WTC11 (cell line): Measurements from ENCODE around the gene PLD1. TPM values are rescaled to one million over a fixed set of nuclear protein-coding genes. Genes with fewer than 3 reads are reported as not detected.

ENCODE experiments used
- ATAC-seq: fragments of 200-7000 bp; cut with Tn5 transposase; 2 replicates; pipeline ENCODE4 v1.10.0; 2021; ENCODE audit warnings: mild to moderate bottlenecking, moderate library complexity
- CTCF ChIA-PET: fragments of 300-600 bp; sonication (Branson Sonifier 250); formaldehyde crosslinking; loops from one replicate; lab custom pipeline; 2021; ENCODE audit warnings: antibody characterized with exemption; lab: Charles Lee
- POLR2A ChIA-PET: fragments of 350-600 bp; sonication (Branson Sonifier 250); formaldehyde crosslinking; loops from one replicate; lab custom pipeline; 2021; ENCODE audit warnings: antibody characterized with exemption; lab: Charles Lee
- DNase-seq: peaks from one replicate; pipeline ENCODE4 v3.0.0; 2021; ENCODE audit warnings: low spot score
- H3K27ac Mint-ChIP-seq: 2 replicates; pipeline ENCODE4 v1.8.0; 2021; ENCODE audit warnings: mixed read lengths
- H3K27me3 Mint-ChIP-seq: 2 replicates; pipeline ENCODE4 v1.8.0; 2021; ENCODE audit warnings: low read depth, mild to moderate bottlenecking, moderate library complexity, mixed read lengths
- H3K36me3 Mint-ChIP-seq: 2 replicates; pipeline ENCODE4 v1.8.0; 2021; ENCODE audit warnings: mixed read lengths
- H3K4me1 Mint-ChIP-seq: 2 replicates; pipeline ENCODE4 v1.8.0; 2022; ENCODE audit warnings: mixed read lengths
- H3K4me3 Mint-ChIP-seq: 2 replicates; pipeline ENCODE4 v1.8.0; 2021; ENCODE audit warnings: mild to moderate bottlenecking, moderate library complexity, mixed read lengths
- H3K9me3 Mint-ChIP-seq: 2 replicates; pipeline ENCODE4 v1.8.0; 2021; ENCODE audit warnings: mixed read lengths
- ATF1 ChIP-seq: sonication (generic); formaldehyde crosslinking; IDR thresholded peaks from 2 replicates; pipeline ENCODE4 v1.8.1; 2023; ENCODE audit warnings: mild to moderate bottlenecking, moderate library complexity, missing genetic modification reagents
- ATF2 ChIP-seq: sonication (generic); formaldehyde crosslinking; IDR thresholded peaks from 2 replicates; pipeline ENCODE4 v1.8.1; 2022; ENCODE audit warnings: low read depth, missing genetic modification reagents, borderline replicate concordance
- CDX4 ChIP-seq: fragments of 250-450 bp; sonication (Bioruptor Pico); IDR thresholded peaks from 2 replicates; pipeline ENCODE4 v1.9.0; 2021; ENCODE audit warnings: moderate library complexity, mild to moderate bottlenecking, inconsistent platforms, borderline replicate concordance
- E2F4 ChIP-seq: sonication (generic); formaldehyde crosslinking; IDR thresholded peaks from 2 replicates; pipeline ENCODE4 v1.8.1; 2022; ENCODE audit warnings: low read depth, mild to moderate bottlenecking, moderate library complexity, missing genetic modification reagents, borderline replicate concordance
- FOXP1 ChIP-seq: sonication (generic); formaldehyde crosslinking; IDR thresholded peaks from 2 replicates; pipeline ENCODE4 v1.8.0; 2022; ENCODE audit warnings: missing genetic modification reagents, mild to moderate bottlenecking, moderate library complexity, borderline replicate concordance
- GRHL2 ChIP-seq: fragments of 250-450 bp; sonication (Bioruptor Pico); IDR thresholded peaks from 2 replicates; pipeline ENCODE4 v1.8.0; 2022; ENCODE audit warnings: mild to moderate bottlenecking, moderate library complexity; ENCODE audit not compliant: insufficient replicate concordance, severe bottlenecking
- JAZF1 ChIP-seq: fragments of 250-450 bp; sonication (Bioruptor Pico); IDR thresholded peaks from 2 replicates; pipeline ENCODE4 v1.9.0; 2021; ENCODE audit warnings: moderate library complexity, mild to moderate bottlenecking, inconsistent platforms
- KAT7 ChIP-seq: sonication (generic); formaldehyde crosslinking; IDR thresholded peaks from 2 replicates; pipeline ENCODE4 v1.8.1; 2023; ENCODE audit warnings: missing genetic modification reagents, mild to moderate bottlenecking, borderline replicate concordance
- MLX ChIP-seq: sonication (generic); formaldehyde crosslinking; IDR thresholded peaks from 2 replicates; pipeline ENCODE4 v1.8.1; 2023; ENCODE audit warnings: mild to moderate bottlenecking, missing genetic modification reagents, moderate library complexity
- MXD4 ChIP-seq: fragments of 250-450 bp; sonication (Bioruptor Pico); IDR thresholded peaks from 2 replicates; pipeline ENCODE4 v1.8.0; 2021; ENCODE audit warnings: mild to moderate bottlenecking, moderate library complexity, borderline replicate concordance
- NFE2L1 ChIP-seq: sonication (generic); formaldehyde crosslinking; IDR thresholded peaks from 2 replicates; pipeline ENCODE4 v1.8.1; 2023; ENCODE audit warnings: missing genetic modification reagents
- NR1H2 ChIP-seq: sonication (generic); formaldehyde crosslinking; IDR thresholded peaks from 2 replicates; pipeline ENCODE4 v1.9.0; 2021; ENCODE audit warnings: mild to moderate bottlenecking, moderate library complexity, missing genetic modification reagents
- NR3C1 ChIP-seq: sonication (generic); formaldehyde crosslinking; conservative IDR thresholded peaks from 2 replicates; pipeline ENCODE4 v1.8.1; 2023; ENCODE audit warnings: low read depth, mild to moderate bottlenecking, missing genetic modification reagents
- OVOL2 ChIP-seq: fragments of 250-450 bp; sonication (Bioruptor Pico); IDR thresholded peaks from 2 replicates; pipeline ENCODE4 v1.9.0; 2021; ENCODE audit warnings: mild to moderate bottlenecking, borderline replicate concordance
- RELA ChIP-seq: sonication (generic); formaldehyde crosslinking; IDR thresholded peaks from 2 replicates; pipeline ENCODE4 v1.8.1; 2022; ENCODE audit warnings: missing genetic modification reagents, mild to moderate bottlenecking, borderline replicate concordance
- SMAD4 ChIP-seq: sonication (generic); formaldehyde crosslinking; IDR thresholded peaks from 2 replicates; pipeline ENCODE4 v1.8.0; 2022; ENCODE audit warnings: mild to moderate bottlenecking, missing genetic modification reagents
- SOX15 ChIP-seq: fragments of 250-450 bp; sonication (Bioruptor Pico); IDR thresholded peaks from 2 replicates; pipeline ENCODE4 v1.9.0; 2021; ENCODE audit warnings: mild to moderate bottlenecking
- SP1 ChIP-seq: sonication (generic); formaldehyde crosslinking; conservative IDR thresholded peaks from 2 replicates; pipeline ENCODE4 v1.8.1; 2022; ENCODE audit warnings: missing genetic modification reagents
- TEAD1 ChIP-seq: sonication (generic); formaldehyde crosslinking; IDR thresholded peaks from 2 replicates; pipeline ENCODE4 v1.8.0; 2022; ENCODE audit warnings: mild to moderate bottlenecking, missing genetic modification reagents
- TEAD4 ChIP-seq: sonication (generic); formaldehyde crosslinking; IDR thresholded peaks from 2 replicates; pipeline ENCODE4 v1.8.0; 2022; ENCODE audit warnings: mild to moderate bottlenecking, missing genetic modification reagents
- TP53 ChIP-seq: sonication (generic); formaldehyde crosslinking; IDR thresholded peaks from 2 replicates; pipeline ENCODE4 v1.8.1; 2023; ENCODE audit warnings: mild to moderate bottlenecking, missing genetic modification reagents
- USF2 ChIP-seq: sonication (generic); formaldehyde crosslinking; IDR thresholded peaks from 2 replicates; pipeline ENCODE4 v1.8.1; 2023; ENCODE audit warnings: mild to moderate bottlenecking, missing genetic modification reagents, moderate library complexity
- ZNF121 ChIP-seq: sonication (generic); formaldehyde crosslinking; IDR thresholded peaks from 2 replicates; pipeline ENCODE4 v1.8.0; 2023; ENCODE audit warnings: missing genetic modification reagents
- ZNF138 ChIP-seq: sonication (generic); formaldehyde crosslinking; conservative IDR thresholded peaks from 2 replicates; pipeline ENCODE4 v1.8.1; 2022; ENCODE audit warnings: mild to moderate bottlenecking, moderate library complexity, missing genetic modification reagents
- ZNF219 ChIP-seq: sonication (generic); formaldehyde crosslinking; IDR thresholded peaks from 2 replicates; pipeline ENCODE4 v1.8.0; 2023; ENCODE audit warnings: missing genetic modification reagents, mild to moderate bottlenecking, borderline replicate concordance
- ZNF232 ChIP-seq: sonication (generic); formaldehyde crosslinking; IDR thresholded peaks from 2 replicates; pipeline ENCODE4 v1.8.0; 2022; ENCODE audit warnings: mild to moderate bottlenecking, missing genetic modification reagents
- ZNF396 ChIP-seq: fragments of 250-450 bp; sonication (Bioruptor Pico); IDR thresholded peaks from 2 replicates; pipeline ENCODE4 v1.8.0; 2021; ENCODE audit warnings: mild to moderate bottlenecking, moderate library complexity, borderline replicate concordance
- ZNF423 ChIP-seq: fragments of 250-450 bp; sonication (Bioruptor Pico); IDR thresholded peaks from 2 replicates; pipeline ENCODE4 v2.1.2; 2022; ENCODE audit warnings: mild to moderate bottlenecking, moderate library complexity
- ZNF512 ChIP-seq: sonication (generic); formaldehyde crosslinking; IDR thresholded peaks from 2 replicates; pipeline ENCODE4 v1.8.1; 2022; ENCODE audit warnings: missing genetic modification reagents, borderline replicate concordance
- total RNA-seq: library from RNA; stranded (reverse); gene quantifications from 3 replicates; pipeline ENCODE4 v1.2.3, GENCODE V29; 2021

Gene PLD1
- total RNA-seq, 1 experiment from 2014 or later = 4.0 TPM

GRCh38 chr3:171598990-171599389 is 211.3 kb downstream of the PLD1 start:
- TF ChIP-seq JAZF1 (CRISPR knock-in tag) (no peak), ZNF138 (CRISPR knock-in tag) (no peak)
- Mint-ChIP-seq H3K27ac (no peak overlapping the region), H3K36me3 (no peaks in the 10 kb centered on the region), H3K4me3 (no peak overlapping the region), H3K9me3 (no peaks in the 10 kb centered on the region), H3K27me3 (no peaks in the 10 kb centered on the region), H3K4me1 (no peaks in the 10 kb centered on the region)
- CTCF ChIA-PET = interaction anchor here (0.6 to 3.9 kb wide), 5 partner anchors 15 to 1285 kb away, joined by 3 to 26 read pairs (median 4); no protein-coding TSS in a partner anchor
- ATAC-seq (no peak), DNase-seq (no peak)
- POLR2A ChIA-PET = no interaction called here

- H3K36me3 Mint-ChIP-seq = no peaks in the 10 kb centered on the region
- no peaks in the 10 kb centered on the region for H3K9me3 Mint-ChIP-seq
- peaks cover 16% of the 10 kb centered on the region for H3K4me1 Mint-ChIP-seq
- ChIA-PET POLR2A (no interaction called here), CTCF (no interaction called here)
- H3K27me3 Mint-ChIP-seq = no peaks in the 10 kb centered on the region
- DNase-seq = no peak
- TF ChIP-seq RELA (CRISPR knock-in tag) (no peak), SMAD4 (no peak)
- H3K27ac Mint-ChIP-seq = no peak overlapping the region
- H3K4me3 Mint-ChIP-seq = no peak overlapping the region
- no peak for ATAC-seq
These were observed 217.5 kb downstream of the PLD1 start for GRCh38 chr3:171592786-171593185.

- Mint-ChIP-seq H3K27me3 (no peaks in the 10 kb centered on the region), H3K27ac (no peak overlapping the region), H3K36me3 (no peaks in the 10 kb centered on the region)
These were observed 219.2 kb downstream of the PLD1 start for GRCh38 chr3:171591070-171591469.

GRCh38 chr3:171586274-171586673 is 224.0 kb downstream of the PLD1 start:
- no peak for ATAC-seq
- TF ChIP-seq KAT7 (CRISPR knock-in tag) = no peak
- TF ChIP-seq MLX = no peak
- TF ChIP-seq ZNF232 (CRISPR knock-in tag) = no peak
- TF ChIP-seq USF2 (CRISPR knock-in tag) = no peak
- TF ChIP-seq TEAD1 = no peak
- TF ChIP-seq ZNF512 (CRISPR knock-in tag) = no peak
- no peak for TF ChIP-seq ZNF121 (CRISPR knock-in tag)
- no peak for TF ChIP-seq NR1H2 (CRISPR knock-in tag)
- TF ChIP-seq NR3C1 = no peak
- TF ChIP-seq ZNF396 (CRISPR knock-in tag) = no peak
- no peak for TF ChIP-seq SOX15 (CRISPR knock-in tag)
- TF ChIP-seq SP1 (CRISPR knock-in tag) = no peak
- TF ChIP-seq ATF2 (CRISPR knock-in tag) = no peak
- TF ChIP-seq E2F4 (CRISPR knock-in tag) = no peak
- TF ChIP-seq TEAD4 = no peak
- TF ChIP-seq ZNF423 (CRISPR knock-in tag) = no peak

More at GRCh38 chr3:171591070-171591469, 219.2 kb downstream of the PLD1 start:
- Mint-ChIP-seq H3K4me1 (peaks cover 16% of the 10 kb centered on the region), H3K4me3 (no peak overlapping the region), H3K9me3 (no peaks in the 10 kb centered on the region)
- CTCF ChIA-PET = interaction anchor here (0.6 to 1.1 kb wide), 2 partner anchors 23 to 1029 kb away, joined by 3 to 6 read pairs; no protein-coding TSS in a partner anchor
- TF ChIP-seq GRHL2 (CRISPR knock-in tag) = no peak
- TF ChIP-seq FOXP1 (CRISPR knock-in tag) = no peak
- no peak for TF ChIP-seq MXD4 (CRISPR knock-in tag)
- TF ChIP-seq TP53 (CRISPR knock-in tag) = no peak
- TF ChIP-seq OVOL2 (CRISPR knock-in tag) = no peak
- TF ChIP-seq ZNF219 (CRISPR knock-in tag) = no peak
- TF ChIP-seq CDX4 (CRISPR knock-in tag) = no peak
- no peak for TF ChIP-seq NFE2L1 (CRISPR knock-in tag)
- TF ChIP-seq ATF1 = no peak
- no peak for TF ChIP-seq KAT7 (CRISPR knock-in tag)
- DNase-seq (no peak), ATAC-seq (peak; percentile 52)
- POLR2A ChIA-PET = no interaction called here

More at GRCh38 chr3:171586274-171586673, 224.0 kb downstream of the PLD1 start:
- Mint-ChIP-seq H3K4me3 (no peak overlapping the region), H3K27me3 (no peaks in the 10 kb centered on the region), H3K27ac (no peak overlapping the region), H3K36me3 (no peaks in the 10 kb centered on the region), H3K4me1 (peaks cover 10% of the 10 kb centered on the region), H3K9me3 (no peaks in the 10 kb centered on the region)
- ChIA-PET CTCF (interaction anchor here (1.0 kb wide), 1 partner anchor 28 kb away, joined by 3 read pairs; no protein-coding TSS in a partner anchor), POLR2A (no interaction called here)
- no peak for DNase-seq
